Right lobe of liver (tissue), 4 donors: ENCODE measurements around the gene SSH2.

ENCODE experiments used
- CTCF ChIP-seq, 4 donors: fragments of 200-600 bp in 3 of 4; fragments of 450-650 bp in 1 of 4; IDR thresholded peaks; one replicate each; pipeline versions ENCODE4 v1.5.1 to v1.8.0; 2016 to 2022; ENCODE audit warnings: antibody characterized with exemption in 4 of 4, mild to moderate bottlenecking in 2 of 4
- POLR2A ChIP-seq: fragments of 450-650 bp; IDR thresholded peaks from one replicate; pipeline ENCODE4 v1.6.1; 2017; ENCODE audit warnings: antibody characterized with exemption, mild to moderate bottlenecking
- donor health status: DM: no; HTN: no; CAD: no.
- donor health status: DM: no; HTN: no; CAD: no.
- donor health status: DM: no; HTN: yes; CAD: no.

- TF ChIP-seq POLR2A (no peak), CTCF (IDR thresholded peaks at IDR 0.05) (no peak)
These were observed 109.6 kb downstream of the SSH2 start for GRCh38 chr17:29820425-29820824.
